EH (cell line): ENCODE data around the gene KAZN.

Experiments used
- DNase-seq: peaks from one replicate; pipeline ENCODE4 v3.0.0-alpha.2; 2015; ENCODE audit warnings: low read depth

KAZN gene

GRCh38 chr1:15064217-15064929 lies 465.9 kb downstream of the KAZN start:
- DNase-seq, result no peak

- no peak for DNase-seq
Observed at GRCh38 chr1:15065291-15065690, 466.8 kb downstream of the KAZN start.

- DNase-seq, result no peak
Observed at GRCh38 chr1:15065736-15066135, 467.3 kb downstream of the KAZN start.

- no peak for DNase-seq
Observed at GRCh38 chr1:15066191-15066590, 467.7 kb downstream of the KAZN start.

GRCh38 chr1:15067148-15067547 lies 468.7 kb downstream of the KAZN start:
- no peak for DNase-seq

GRCh38 chr1:15068152-15068551 lies 469.7 kb downstream of the KAZN start:
- no peak for DNase-seq

- DNase-seq, result no peak
Observed at GRCh38 chr1:15068997-15069396, 470.5 kb downstream of the KAZN start.

- DNase-seq, result no peak
Observed at GRCh38 chr1:15070145-15070748, 471.8 kb downstream of the KAZN start.

- no peak for DNase-seq
Observed at GRCh38 chr1:15071936-15072335, 473.5 kb downstream of the KAZN start.

- no peak for DNase-seq
Observed at GRCh38 chr1:15073799-15074308, 475.4 kb downstream of the KAZN start.

GRCh38 chr1:15075175-15075574 lies 476.7 kb downstream of the KAZN start:
- no peak for DNase-seq

- DNase-seq, result no peak
Observed at GRCh38 chr1:15075817-15076216, 477.3 kb downstream of the KAZN start.

GRCh38 chr1:15076807-15077206 lies 478.3 kb downstream of the KAZN start:
- DNase-seq, result no peak

GRCh38 chr1:15077384-15077783 lies 478.9 kb downstream of the KAZN start:
- no peak for DNase-seq

GRCh38 chr1:15080328-15081007 lies 482.0 kb downstream of the KAZN start:
- no peak for DNase-seq

GRCh38 chr1:15081102-15081501 lies 482.6 kb downstream of the KAZN start:
- no peak for DNase-seq

- peak; percentile 25 for DNase-seq
Observed at GRCh38 chr1:15083578-15083977, 485.1 kb downstream of the KAZN start.

- peak; percentile 64 for DNase-seq
Observed at GRCh38 chr1:15088281-15088971, 489.9 kb downstream of the KAZN start.

- peak; percentile 15 for DNase-seq
Observed at GRCh38 chr1:15089258-15089992, 490.9 kb downstream of the KAZN start.

- no peak for DNase-seq
Observed at GRCh38 chr1:15090373-15090772, 491.9 kb downstream of the KAZN start.

- no peak for DNase-seq
Observed at GRCh38 chr1:15094056-15094455, 495.6 kb downstream of the KAZN start.
